Muscle of leg (tissue), 11 donors: ENCODE data around the gene ENTPD1. TPM values are rescaled to one million over a fixed set of nuclear protein-coding genes. Genes with fewer than 3 reads are reported as not detected.
A peak's percentile ranks its signal among the peaks of the same experiment; 100 is the strongest.
"Not testable (repeated sequence)": the region's sequence is repeated elsewhere in the genome, so short reads cannot be mapped to it uniquely, and the experiment has no call there.

Experiments used
- DNase-seq: peaks from one replicate; pipeline ENCODE4 v3.0.0; 2013
- H3K27ac ChIP-seq: one replicate; pipeline ENCODE4 v1.5.1; 2013; ENCODE audit warnings: mild to moderate bottlenecking, low read length, control low read depth
- H3K27me3 ChIP-seq: one replicate; pipeline ENCODE4 v1.6.1; 2013; ENCODE audit warnings: low read length; ENCODE audit not compliant: control insufficient read depth, insufficient read depth
- H3K36me3 ChIP-seq: one replicate; pipeline ENCODE4 v1.6.1; 2013; ENCODE audit warnings: low read length; ENCODE audit not compliant: control insufficient read depth, insufficient read depth
- H3K4me1 ChIP-seq: one replicate; pipeline ENCODE4 v1.6.1; 2013; ENCODE audit warnings: low read length; ENCODE audit not compliant: control insufficient read depth, insufficient read depth
- H3K4me3 ChIP-seq: one replicate; pipeline ENCODE4 v1.5.1; 2013; ENCODE audit warnings: low read length, control low read depth
- H3K9me3 ChIP-seq: replicated peaks from 2 replicates; pipeline ENCODE4 v1.6.1; 2013; ENCODE audit warnings: low read depth, low read length; ENCODE audit not compliant: control insufficient read depth
- WGBS: methylation state at CpG from one replicate; pipeline ENCODE4 v1.1.5; 2013; ENCODE audit warnings: missing lambda C conversion rate; ENCODE audit not compliant: insufficient coverage; 5-methylcytosine and 5-hydroxymethylcytosine counted together
- polyA plus RNA-seq, 8 donors: library from polyadenylated mRNA; unstranded; fragments of 120-200 nt; gene quantifications; one replicate each; pipeline versions ENCODE4 v1.2.1 to v1.2.3, GENCODE V29; 2013; ENCODE audit warnings: inconsistent platforms in 1 of 8, low replicate concordance in 1 of 8; ENCODE audit not compliant: insufficient read length in 8 of 8, insufficient read depth in 1 of 8
- total RNA-seq: library from RNA; stranded (reverse); fragments of 120-200 nt; gene quantifications from one replicate; pipeline ENCODE4 v1.2.4, GENCODE V29; 2013

ENTPD1 gene
- total and polyA plus RNA-seq, 9 donors: 11.0 to 17.3 (median 14.8) TPM

DNA sequence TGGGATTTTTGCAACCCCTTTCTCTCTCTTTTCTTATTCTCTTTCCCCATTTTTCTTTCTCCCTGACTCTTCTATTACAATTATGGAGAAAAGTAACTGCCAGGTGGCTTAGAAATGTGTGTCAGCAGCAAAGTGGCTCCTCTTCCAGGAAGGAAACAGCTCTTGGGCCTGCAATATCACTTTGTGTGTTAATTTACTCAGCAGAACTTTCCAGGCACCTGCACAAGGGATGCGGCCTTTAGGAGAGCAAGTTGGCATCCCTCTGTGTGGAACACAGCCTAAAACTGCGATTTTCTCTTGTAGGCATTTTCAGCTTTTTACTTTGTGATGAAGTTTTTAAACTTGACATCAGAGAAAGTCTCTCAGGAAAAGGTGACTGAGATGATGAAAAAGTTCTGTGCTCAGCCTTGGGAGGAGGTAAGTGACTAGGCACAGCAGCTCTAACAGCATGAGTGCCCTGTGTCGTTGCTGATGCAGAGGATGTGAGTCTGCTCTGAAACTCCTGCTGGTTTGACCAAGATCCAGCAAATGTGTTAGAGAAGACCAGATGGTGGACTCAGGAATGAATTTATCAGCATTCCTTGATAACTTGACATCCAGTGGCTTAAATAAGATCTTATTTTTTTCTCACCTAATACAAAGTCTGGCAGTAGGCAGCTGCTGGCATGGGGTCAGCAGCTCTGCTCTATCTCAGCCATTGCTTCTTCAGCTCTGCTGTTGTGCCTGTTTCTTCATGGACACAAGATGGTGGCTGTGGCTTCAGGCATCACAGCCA lies 104.4 kb downstream of the ENTPD1 start:
- Histone ChIP-seq H3K27ac (no peak overlapping the region), H3K36me3 (no peaks in the 10 kb centered on the region), H3K4me1 (no peaks in the 10 kb centered on the region), H3K27me3 (no peaks in the 10 kb centered on the region), H3K9me3 (no peaks in the 10 kb centered on the region), H3K4me3 (no peak overlapping the region)
- peak; percentile 68 for DNase-seq
- WGBS: 72% methylated on average over 3 of the region's 3 CpGs

DNA sequence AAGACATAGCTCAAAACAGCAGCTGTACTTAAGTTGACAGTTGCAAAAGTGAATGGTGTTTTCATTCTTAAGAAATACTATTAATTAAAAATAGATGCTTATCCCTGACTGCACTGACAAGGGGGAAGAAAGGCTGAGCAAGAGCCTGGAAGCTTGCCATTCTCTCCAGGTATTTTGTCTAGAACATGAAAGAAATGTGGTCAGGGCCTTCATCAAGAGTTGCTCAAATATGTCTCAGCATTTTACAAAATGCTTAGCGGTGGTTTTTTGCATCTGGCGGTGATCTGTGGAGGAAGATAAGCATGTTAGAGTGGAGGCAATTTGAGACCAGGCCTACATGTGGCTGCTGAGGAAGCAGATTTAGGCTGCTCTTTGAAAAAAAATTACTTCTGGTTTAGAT lies 105.4 kb downstream of the ENTPD1 start:
- H3K27ac ChIP-seq: no peak overlapping the region
- WGBS: 90% methylated on average over 2 of the region's 2 CpGs
- no peaks in the 10 kb centered on the region for H3K9me3 ChIP-seq
- no peaks in the 10 kb centered on the region for H3K36me3 ChIP-seq
- no peak for DNase-seq
- no peaks in the 10 kb centered on the region for H3K27me3 ChIP-seq
- no peaks in the 10 kb centered on the region for H3K4me1 ChIP-seq
- H3K4me3 ChIP-seq: no peak overlapping the region

DNA sequence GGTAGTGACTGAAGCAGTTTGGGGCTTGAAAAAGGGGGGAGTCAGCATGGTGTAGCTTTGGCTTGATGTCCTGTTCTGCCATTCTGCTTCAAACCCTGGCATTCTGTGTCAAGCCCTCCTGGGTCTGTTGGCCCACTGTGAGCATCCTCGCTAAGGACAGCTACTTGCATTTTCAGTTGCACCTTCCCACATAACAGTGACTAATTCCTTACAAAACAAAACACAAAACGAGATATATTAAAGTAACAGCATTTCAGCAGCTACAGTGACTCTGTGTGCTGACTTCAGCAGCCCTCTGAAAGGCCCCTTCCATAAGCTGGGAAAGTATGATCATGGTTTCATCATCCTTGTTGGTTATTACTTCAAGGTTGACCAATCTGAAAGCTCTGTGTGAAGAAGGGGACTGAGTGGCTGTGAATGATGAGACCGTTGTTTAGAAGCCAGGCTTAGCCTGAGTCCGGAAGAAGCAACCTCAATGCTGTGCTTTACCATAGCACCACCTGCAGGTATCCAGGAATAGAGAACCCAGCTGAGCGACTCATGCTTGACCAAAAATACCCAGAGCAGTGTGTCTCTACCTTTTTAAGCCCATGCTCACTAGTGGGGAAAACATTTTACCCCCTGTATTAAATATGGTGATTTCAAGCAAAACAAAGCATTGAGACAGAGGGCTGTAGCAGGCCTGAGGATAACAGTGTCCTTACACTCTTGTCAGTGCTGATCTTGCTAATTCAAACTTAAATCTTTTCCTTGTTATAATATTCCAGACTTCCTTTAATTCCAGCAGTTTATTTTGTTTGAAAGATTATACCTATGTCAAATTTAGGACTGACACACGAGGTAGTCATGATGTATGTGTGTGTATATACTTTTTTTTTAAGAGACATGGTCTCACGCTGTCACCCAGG lies 109.2 kb downstream of the ENTPD1 start:
- H3K4me3 ChIP-seq: no peak overlapping the region
- H3K27ac ChIP-seq: no peak overlapping the region
- no peaks in the 10 kb centered on the region for H3K27me3 ChIP-seq
- H3K4me1 ChIP-seq: no peaks in the 10 kb centered on the region
- no peaks in the 10 kb centered on the region for H3K9me3 ChIP-seq
- 42% methylated on average over 4 of the region's 7 CpGs for WGBS
- peak; percentile 75 for DNase-seq
- H3K36me3 ChIP-seq: peaks cover 2% of the 10 kb centered on the region

DNA sequence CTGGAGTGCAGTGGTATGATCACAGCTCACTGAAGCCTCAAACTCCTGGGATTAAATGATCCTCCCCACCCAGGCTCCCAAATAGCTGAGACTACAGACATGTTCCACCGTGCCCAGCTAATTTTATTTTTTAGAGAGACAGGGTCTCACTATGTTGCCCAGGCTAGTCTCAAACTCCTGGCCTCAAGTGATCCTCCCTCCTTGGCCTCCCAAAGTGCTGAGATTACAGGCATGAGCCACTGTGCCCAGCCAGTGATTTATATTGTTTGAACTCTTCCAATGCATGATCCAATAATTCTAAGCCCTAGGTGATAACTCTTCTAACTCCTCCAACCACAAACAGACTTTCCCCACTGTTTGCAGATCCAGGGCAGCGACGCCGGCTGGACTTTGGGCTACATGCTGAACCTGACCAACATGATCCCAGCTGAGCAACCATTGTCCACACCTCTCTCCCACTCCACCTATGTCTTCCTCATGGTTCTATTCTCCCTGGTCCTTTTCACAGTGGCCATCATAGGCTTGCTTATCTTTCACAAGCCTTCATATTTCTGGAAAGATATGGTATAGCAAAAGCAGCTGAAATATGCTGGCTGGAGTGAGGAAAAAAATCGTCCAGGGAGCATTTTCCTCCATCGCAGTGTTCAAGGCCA lies 110.0 kb downstream of the ENTPD1 start:
- DNase-seq: no peak
- H3K27me3 ChIP-seq: no peaks in the 10 kb centered on the region
- no peaks in the 10 kb centered on the region for H3K4me1 ChIP-seq
- H3K36me3 ChIP-seq: peaks cover 5% of the 10 kb centered on the region
- H3K27ac ChIP-seq: no peak overlapping the region
- H3K9me3 ChIP-seq: no peaks in the 10 kb centered on the region
- 84% methylated on average over 5 of the region's 6 CpGs for WGBS
- no peak overlapping the region for H3K4me3 ChIP-seq

DNA sequence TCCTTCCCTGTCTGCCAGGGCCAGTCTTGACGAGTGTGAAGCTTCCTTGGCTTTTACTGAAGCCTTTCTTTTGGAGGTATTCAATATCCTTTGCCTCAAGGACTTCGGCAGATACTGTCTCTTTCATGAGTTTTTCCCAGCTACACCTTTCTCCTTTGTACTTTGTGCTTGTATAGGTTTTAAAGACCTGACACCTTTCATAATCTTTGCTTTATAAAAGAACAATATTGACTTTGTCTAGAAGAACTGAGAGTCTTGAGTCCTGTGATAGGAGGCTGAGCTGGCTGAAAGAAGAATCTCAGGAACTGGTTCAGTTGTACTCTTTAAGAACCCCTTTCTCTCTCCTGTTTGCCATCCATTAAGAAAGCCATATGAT lies 110.5 kb downstream of the ENTPD1 start:
- H3K27ac ChIP-seq: no peak overlapping the region
- DNase-seq: no peak
- no peaks in the 10 kb centered on the region for H3K9me3 ChIP-seq
- WGBS: 29% methylated on average over 1 of the region's 2 CpGs
- no peaks in the 10 kb centered on the region for H3K4me1 ChIP-seq
- H3K4me3 ChIP-seq: no peak overlapping the region
- H3K36me3 ChIP-seq: peaks cover 5% of the 10 kb centered on the region
- H3K27me3 ChIP-seq: no peaks in the 10 kb centered on the region

DNA sequence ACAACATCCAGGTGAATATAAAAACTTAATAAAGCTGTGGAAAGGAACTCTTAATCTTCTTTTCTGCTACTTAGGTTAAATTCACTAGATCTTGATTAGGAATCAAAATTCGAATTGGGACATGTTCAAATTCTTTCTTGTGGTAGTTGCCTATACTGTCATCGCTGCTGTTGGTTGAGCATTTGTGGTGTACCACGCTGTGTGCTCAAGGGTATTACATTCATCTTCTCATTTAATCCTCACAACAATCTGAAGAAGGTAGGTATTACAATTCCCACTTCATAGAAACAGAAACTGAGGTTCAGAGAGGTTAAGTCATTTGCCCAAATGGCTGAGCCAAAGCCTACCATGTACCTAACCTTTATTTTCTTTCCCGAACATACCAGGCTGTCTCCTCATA lies 111.9 kb downstream of the ENTPD1 start:
- H3K4me1 ChIP-seq: no peaks in the 10 kb centered on the region

DNA sequence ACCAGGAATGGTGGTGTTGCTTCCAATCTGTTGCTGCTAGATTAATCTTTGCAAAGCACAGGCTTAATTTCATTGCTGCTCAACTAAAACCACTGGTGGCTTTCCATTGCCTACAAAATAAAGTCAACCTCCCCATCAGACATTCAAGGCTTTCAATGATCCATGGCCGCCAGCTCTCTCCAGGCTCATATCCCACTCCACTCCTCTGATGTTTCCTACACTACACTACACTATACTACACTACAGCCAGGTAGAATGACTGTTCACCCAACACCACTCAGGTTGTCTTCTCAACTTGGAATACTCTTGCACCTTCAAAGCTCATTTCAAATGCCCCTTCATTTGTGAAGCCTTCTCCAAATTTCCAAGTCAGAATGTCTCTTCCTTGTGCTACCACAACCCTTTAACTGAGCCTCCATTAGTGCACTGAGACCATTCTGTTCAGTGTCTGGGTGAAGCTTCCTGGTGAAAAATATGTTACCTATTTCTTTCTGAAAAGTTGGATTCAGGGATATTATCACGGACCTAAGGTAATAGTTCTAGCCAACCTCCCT lies 116.3 kb downstream of the ENTPD1 start:
- WGBS: 0% methylated on average over 2 of the region's 2 CpGs
- no peak for DNase-seq
- Histone ChIP-seq H3K36me3 (peaks cover 13% of the 10 kb centered on the region), H3K27me3 (no peaks in the 10 kb centered on the region), H3K4me1 (no peaks in the 10 kb centered on the region), H3K9me3 (no peaks in the 10 kb centered on the region), H3K27ac (no peak overlapping the region), H3K4me3 (no peak overlapping the region)

More for the DNA sequence above, 111.9 kb downstream of the ENTPD1 start:
- no peak overlapping the region for H3K27ac ChIP-seq
- no peaks in the 10 kb centered on the region for H3K9me3 ChIP-seq
- no peak for DNase-seq
- peaks cover 5% of the 10 kb centered on the region for H3K36me3 ChIP-seq
- no peak overlapping the region for H3K4me3 ChIP-seq
- WGBS: no CpG with 5 or more reads among the region's 4 CpGs
- H3K27me3 ChIP-seq: no peaks in the 10 kb centered on the region

DNA sequence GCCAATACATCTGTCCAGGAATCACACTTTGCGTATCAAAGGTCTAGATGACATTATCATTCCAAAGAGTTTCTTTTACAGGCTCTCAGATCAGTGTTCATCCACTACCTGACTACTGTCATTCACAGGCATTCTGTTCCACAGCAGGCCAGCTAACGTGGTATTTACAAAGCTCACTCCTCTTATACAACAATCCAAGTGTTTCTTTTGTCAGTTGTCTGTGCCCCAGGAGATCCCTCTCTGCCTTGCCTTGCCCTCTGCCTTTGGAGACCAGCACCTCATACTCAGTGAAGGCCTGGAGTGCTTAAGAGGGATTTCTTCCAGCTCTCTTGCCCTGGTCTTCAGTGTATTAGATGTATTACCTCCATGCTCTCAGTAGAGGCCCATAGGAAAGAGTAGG lies 117.2 kb downstream of the ENTPD1 start:
- no peaks in the 10 kb centered on the region for H3K4me1 ChIP-seq
- no peak overlapping the region for H3K27ac ChIP-seq
- peaks cover 10% of the 10 kb centered on the region for H3K36me3 ChIP-seq
- H3K9me3 ChIP-seq: no peaks in the 10 kb centered on the region
- no peaks in the 10 kb centered on the region for H3K27me3 ChIP-seq
- H3K4me3 ChIP-seq: no peak overlapping the region
- 100% methylated on average over 1 of the region's 2 CpGs for WGBS
- DNase-seq: no peak

DNA sequence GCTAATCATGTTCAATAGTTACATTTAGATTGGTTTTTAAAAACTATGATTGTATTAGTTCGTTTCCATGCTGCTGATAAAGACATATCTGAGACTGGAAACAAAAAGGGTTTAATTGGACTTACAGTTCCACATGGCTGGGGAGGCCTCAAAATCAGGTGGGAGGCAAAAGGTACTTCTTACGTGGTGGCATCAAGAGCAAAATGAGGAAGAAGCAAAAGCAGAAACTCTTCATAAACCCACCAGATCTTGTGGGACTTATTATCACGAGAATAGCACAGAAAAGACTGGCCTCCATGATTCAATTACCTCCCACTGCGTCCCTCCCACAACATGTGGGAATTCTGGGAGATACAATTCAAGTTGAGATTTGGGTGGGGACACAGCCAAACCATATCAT lies 117.7 kb downstream of the ENTPD1 start:
- no peak for DNase-seq
- H3K27me3 ChIP-seq: no peaks in the 10 kb centered on the region
- 100% methylated on average over 1 of the region's 4 CpGs for WGBS
- H3K27ac ChIP-seq: no peak overlapping the region
- peaks cover 10% of the 10 kb centered on the region for H3K36me3 ChIP-seq
- H3K4me1 ChIP-seq: no peaks in the 10 kb centered on the region
- H3K9me3 ChIP-seq: no peaks in the 10 kb centered on the region
- H3K4me3 ChIP-seq: no peak overlapping the region

DNA sequence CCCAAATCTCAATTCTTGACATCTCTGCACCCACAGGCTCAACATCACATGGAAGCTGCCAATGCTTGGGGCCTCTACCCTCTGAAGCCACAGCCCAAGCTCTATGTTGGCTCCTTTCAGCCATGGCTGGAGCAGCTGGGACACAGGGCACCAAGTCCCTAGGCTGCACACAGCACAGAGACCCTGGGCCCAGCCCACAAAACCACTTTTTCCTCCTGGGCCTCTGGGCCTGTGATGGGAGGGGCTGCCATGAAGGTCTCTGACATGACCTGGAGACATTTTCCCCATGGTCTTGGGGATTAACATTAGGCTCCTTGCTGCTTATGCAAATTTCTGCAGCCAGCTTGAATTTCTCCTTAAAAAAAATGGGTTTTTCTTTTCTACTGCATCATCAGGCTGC lies 118.8 kb downstream of the ENTPD1 start:
- peaks cover 10% of the 10 kb centered on the region for H3K36me3 ChIP-seq
- H3K9me3 ChIP-seq, DNase-seq, H3K27ac ChIP-seq, H3K4me3 ChIP-seq, H3K4me1 ChIP-seq, H3K27me3 ChIP-seq: not testable (repeated sequence)
